B cell (primary cell): ENCODE measurements around the gene NME2.
"Not testable (repeated sequence)": the region's sequence is repeated elsewhere in the genome, so short reads cannot be mapped to it uniquely, and the experiment has no call there.

Experiments
- CTCF ChIP-seq: fragments of 200-600 bp; IDR thresholded peaks from one replicate; pipeline ENCODE4 v1.8.0; 2022; ENCODE audit warnings: antibody characterized with exemption, mild to moderate bottlenecking
- EZH2 ChIP-seq: IDR thresholded peaks from 2 replicates; pipeline ENCODE4 v1.6.1; 2012; ENCODE audit warnings: borderline replicate concordance, low read depth, mild to moderate bottlenecking, moderate library complexity, low read length; ENCODE audit not compliant: insufficient read depth, poor library complexity, severe bottlenecking

- not testable (repeated sequence) for TF ChIP-seq CTCF, EZH2
Measured at GRCh38 chr17:51172030-51172429, 5.8 kb downstream of the NME2 start.
